Mesenchymal stem cell (in vitro differentiated cells and primary cell): ENCODE results near the gene SLX4.
"Not testable (repeated sequence)": the region's sequence is repeated elsewhere in the genome, so short reads cannot be mapped to it uniquely, and the experiment has no call there.

ENCODE experiments used
- DNase-seq: peaks from one replicate; pipeline ENCODE4 v3.0.0-alpha.2; 2013
- H2AFZ ChIP-seq: one replicate; pipeline ENCODE4 v1.6.1; 2013; ENCODE audit warnings: low read depth, mild to moderate bottlenecking, control low read depth, inconsistent platforms, low read length, moderate library complexity
- H2AK5ac ChIP-seq: 2 replicates; pipeline ENCODE4 v1.6.1; 2013; ENCODE audit warnings: low read length, moderate library complexity, mild to moderate bottlenecking, inconsistent platforms; ENCODE audit not compliant: severe bottlenecking
- H2BK120ac ChIP-seq: one replicate; pipeline ENCODE4 v1.6.1; 2013; ENCODE audit warnings: low read depth, mild to moderate bottlenecking, inconsistent platforms, low read length, moderate library complexity
- H2BK12ac ChIP-seq, 2 experiments: one replicate each; pipeline ENCODE4 v1.6.1; 2013; ENCODE audit warnings: inconsistent platforms in 2 of 2, low read length in 2 of 2, mild to moderate bottlenecking in 2 of 2, moderate library complexity in 2 of 2, control low read depth in 1 of 2
- H2BK15ac ChIP-seq: one replicate; pipeline ENCODE4 v1.6.1; 2013; ENCODE audit warnings: mild to moderate bottlenecking, low read depth, inconsistent platforms; ENCODE audit not compliant: poor library complexity, severe bottlenecking
- H2BK5ac ChIP-seq: 2 replicates; pipeline ENCODE4 v1.6.1; 2013; ENCODE audit warnings: low read depth, mild to moderate bottlenecking, low read length, control low read depth, inconsistent platforms; ENCODE audit not compliant: poor library complexity, severe bottlenecking
- H3K14ac ChIP-seq, 2 experiments: one replicate each; pipeline ENCODE4 v1.6.1; 2013; ENCODE audit warnings: inconsistent platforms in 2 of 2, low read length in 2 of 2, control low read depth in 1 of 2, mild to moderate bottlenecking in 1 of 2, moderate library complexity in 1 of 2
- H3K18ac ChIP-seq, 2 experiments: one replicate each; pipeline ENCODE4 v1.6.1; 2013; ENCODE audit warnings: inconsistent platforms in 2 of 2, low read length in 2 of 2, control low read depth in 1 of 2, low read depth in 1 of 2, mild to moderate bottlenecking in 1 of 2
- H3K23ac ChIP-seq, 2 experiments: one replicate each; pipeline ENCODE4 v1.6.1; 2013; ENCODE audit warnings: inconsistent platforms in 2 of 2, low read length in 2 of 2, mild to moderate bottlenecking in 2 of 2, moderate library complexity in 2 of 2, control low read depth in 1 of 2
- H3K27ac ChIP-seq: 2 replicates; pipeline ENCODE4 v1.5.1; 2013; ENCODE audit warnings: mild to moderate bottlenecking, moderate library complexity, low read length, control low read depth, inconsistent platforms; ENCODE audit not compliant: poor library complexity, severe bottlenecking
- H3K27me3 ChIP-seq, 2 experiments: 2 replicates each; pipeline versions ENCODE4 v1.6.1 to v1.7.0; 2013; ENCODE audit warnings: low read length in 2 of 2, mild to moderate bottlenecking in 2 of 2, moderate library complexity in 2 of 2, control low read depth in 1 of 2, inconsistent platforms in 1 of 2; ENCODE audit not compliant: control insufficient read depth in 1 of 2, insufficient read depth in 1 of 2
- H3K36me3 ChIP-seq, 2 experiments: 2 replicates each; pipeline versions ENCODE4 v1.6.1 to v1.7.0; 2013; ENCODE audit warnings: low read length in 2 of 2, control low read depth in 1 of 2, inconsistent platforms in 1 of 2, low read depth in 1 of 2, mild to moderate bottlenecking in 1 of 2; ENCODE audit not compliant: insufficient read depth in 2 of 2, control insufficient read depth in 1 of 2
- H3K4ac ChIP-seq, 2 experiments: one replicate each; pipeline ENCODE4 v1.6.1; 2013; ENCODE audit warnings: inconsistent platforms in 2 of 2, low read length in 2 of 2, mild to moderate bottlenecking in 2 of 2, moderate library complexity in 2 of 2, control low read depth in 1 of 2, low read depth in 1 of 2
- H3K4me1 ChIP-seq: 2 replicates; pipeline ENCODE4 v1.6.1; 2013; ENCODE audit warnings: low read depth, low read length, control low read depth; ENCODE audit not compliant: control insufficient read depth, insufficient read depth
- H3K4me2 ChIP-seq: 2 replicates; pipeline ENCODE4 v1.6.1; 2013; ENCODE audit warnings: low read length, mild to moderate bottlenecking, inconsistent platforms; ENCODE audit not compliant: poor library complexity, severe bottlenecking
- H3K4me3 ChIP-seq, 2 experiments: 2 replicates each; pipeline versions ENCODE4 v1.5.1 to v1.7.0; 2013; ENCODE audit warnings: low read length in 2 of 2, mild to moderate bottlenecking in 2 of 2, control low read depth in 1 of 2, low read depth in 1 of 2; ENCODE audit not compliant: insufficient read depth in 1 of 2
- H3K79me1 ChIP-seq: replicated peaks from 2 replicates; pipeline ENCODE4 v1.6.1; 2013; ENCODE audit warnings: mild to moderate bottlenecking, control low read depth, low read length, inconsistent platforms; ENCODE audit not compliant: poor library complexity, severe bottlenecking
- H3K9ac ChIP-seq: 2 replicates; pipeline ENCODE4 v1.7.0; 2013; ENCODE audit warnings: mild to moderate bottlenecking, low read length, moderate library complexity
- H3K9me3 ChIP-seq: 2 replicates; pipeline ENCODE4 v1.7.0; 2013; ENCODE audit warnings: mild to moderate bottlenecking, low read length; ENCODE audit not compliant: control insufficient read depth
- H4K8ac ChIP-seq: one replicate; pipeline ENCODE4 v1.6.1; 2013; ENCODE audit warnings: inconsistent platforms, mild to moderate bottlenecking, low read length, moderate library complexity
- H4K91ac ChIP-seq: one replicate; pipeline ENCODE4 v1.6.1; 2013; ENCODE audit warnings: mild to moderate bottlenecking, low read length, inconsistent platforms
- WGBS: methylation state at CpG from one replicate; pipeline ENCODE4 v1.1.7; 2013; ENCODE audit warnings: mixed read lengths; 5-methylcytosine and 5-hydroxymethylcytosine counted together

The SLX4 gene

GRCh38 chr16:3656160-3656490 is 44.7 kb upstream of the SLX4 start:
- WGBS, result 99% methylated on average over 6 of the region's 10 CpGs

GRCh38 chr16:3655396-3656159 is 44.2 kb upstream of the SLX4 start:
- Histone ChIP-seq H3K36me3 (peaks cover 69 to 80% of the 10 kb centered on the region in 2 experiments), H2AK5ac (no peak overlapping the region), H3K14ac (no peak overlapping the region), H3K4me1 (peaks cover 16% of the 10 kb centered on the region), H2BK15ac (no peak overlapping the region), H3K4ac (no peak overlapping the region), H4K91ac (no peak overlapping the region), H3K9me3 (no peaks in the 10 kb centered on the region), H3K4me3 (no peak overlapping the region), H3K27ac (no peak overlapping the region), H4K8ac (no peak overlapping the region), H3K9ac (no peak overlapping the region), H2BK120ac (no peak overlapping the region), H3K79me1 (peaks cover 6% of the 10 kb centered on the region), H3K23ac (no peak overlapping the region), H3K18ac (no peak overlapping the region), H2AFZ (no peak overlapping the region), H3K27me3 (no peaks in the 10 kb centered on the region), H2BK5ac (no peak overlapping the region), H3K4me2 (no peak overlapping the region), H2BK12ac (no peak overlapping the region)
- WGBS, result 94% methylated on average over 21 of the region's 21 CpGs
- no peak for DNase-seq

More at GRCh38 chr16:3656160-3656490, 44.7 kb upstream of the SLX4 start:
- H2AFZ ChIP-seq, H3K4ac ChIP-seq, H3K18ac ChIP-seq, H4K8ac ChIP-seq, H2AK5ac ChIP-seq, H3K27ac ChIP-seq, H3K4me2 ChIP-seq, H3K9me3 ChIP-seq, H3K14ac ChIP-seq, H2BK120ac ChIP-seq, H3K27me3 ChIP-seq, H3K23ac ChIP-seq, H2BK15ac ChIP-seq, H2BK5ac ChIP-seq, DNase-seq, H4K91ac ChIP-seq, H3K79me1 ChIP-seq, H2BK12ac ChIP-seq, H3K4me3 ChIP-seq, H3K9ac ChIP-seq: not testable (repeated sequence)
- peaks cover 16% of the 10 kb centered on the region for H3K4me1 ChIP-seq
- H3K36me3 ChIP-seq, result peaks cover 68 to 77% of the 10 kb centered on the region in 2 experiments

- Histone ChIP-seq H2AFZ (no peak overlapping the region), H3K9me3 (no peaks in the 10 kb centered on the region), H3K4ac (no peak overlapping the region), H3K4me3 (no peak overlapping the region), H3K18ac (no peak overlapping the region), H4K91ac (no peak overlapping the region), H3K36me3 (peaks cover 64 to 75% of the 10 kb centered on the region in 2 experiments), H2BK12ac (no peak overlapping the region), H3K4me1 (peaks cover 16% of the 10 kb centered on the region), H3K23ac (no peak overlapping the region), H3K4me2 (no peak overlapping the region), H2BK15ac (no peak overlapping the region), H2BK5ac (no peak overlapping the region), H3K27ac (no peak overlapping the region), H2AK5ac (no peak overlapping the region), H3K27me3 (no peaks in the 10 kb centered on the region), H3K9ac (no peak overlapping the region), H3K14ac (no peak overlapping the region), H2BK120ac (no peak overlapping the region), H4K8ac (no peak overlapping the region), H3K79me1 (peaks cover 6% of the 10 kb centered on the region)
- WGBS, result 91% methylated on average over 12 of the region's 12 CpGs
- no peak for DNase-seq
Observed at GRCh38 chr16:3655030-3655395, 43.6 kb upstream of the SLX4 start.

GRCh38 chr16:3654249-3654991 is 43.0 kb upstream of the SLX4 start, which contains the start of gene DNASE1:
DNASE1 (plus strand) TSS chr16:3654691; CDS start chr16:3655374, 683 bp downstream.
- H2BK120ac ChIP-seq, result no peak within 1 kb of the TSS
- DNase-seq, result peak; percentile 52
- no peak within 1 kb of the TSS for H3K4me3 ChIP-seq
- no peak within 1 kb of the TSS for H3K4me2 ChIP-seq
- no peak within 1 kb of the TSS for H2AK5ac ChIP-seq
- H4K91ac ChIP-seq, result no peak within 1 kb of the TSS
- peaks cover 58 to 71% of the 10 kb centered on the region in 2 experiments for H3K36me3 ChIP-seq
- no peaks in the 10 kb centered on the region for H3K9me3 ChIP-seq
- H3K27ac ChIP-seq, result no peak within 1 kb of the TSS
- H3K79me1 ChIP-seq, result peaks cover 6% of the 10 kb centered on the region
- no peak within 1 kb of the TSS for H3K23ac ChIP-seq
- H2AFZ ChIP-seq, result no peak within 1 kb of the TSS
- no peak within 1 kb of the TSS for H2BK15ac ChIP-seq
- H3K14ac ChIP-seq, result no peak within 1 kb of the TSS
- H3K4ac ChIP-seq, result peak within 1 kb of the TSS in 1 of 2 experiments; percentile 50
- WGBS, result 76% methylated on average over 14 of the region's 14 CpGs
- H3K4me1 ChIP-seq, result peaks cover 16% of the 10 kb centered on the region
- no peak within 1 kb of the TSS for H4K8ac ChIP-seq
- H3K9ac ChIP-seq, result no peak within 1 kb of the TSS
- no peak within 1 kb of the TSS for H3K18ac ChIP-seq
- no peak within 1 kb of the TSS for H2BK12ac ChIP-seq
- no peak within 1 kb of the TSS for H2BK5ac ChIP-seq
- H3K27me3 ChIP-seq, result no peaks in the 10 kb centered on the region
